KG1 (cell line): ENCODE data around the gene SLC10A3.

Experiments
- DNase-seq: peaks from one replicate; lab custom pipeline; 2025; lab: John Stamatoyannopoulos, UW

Gene SLC10A3, protein sequence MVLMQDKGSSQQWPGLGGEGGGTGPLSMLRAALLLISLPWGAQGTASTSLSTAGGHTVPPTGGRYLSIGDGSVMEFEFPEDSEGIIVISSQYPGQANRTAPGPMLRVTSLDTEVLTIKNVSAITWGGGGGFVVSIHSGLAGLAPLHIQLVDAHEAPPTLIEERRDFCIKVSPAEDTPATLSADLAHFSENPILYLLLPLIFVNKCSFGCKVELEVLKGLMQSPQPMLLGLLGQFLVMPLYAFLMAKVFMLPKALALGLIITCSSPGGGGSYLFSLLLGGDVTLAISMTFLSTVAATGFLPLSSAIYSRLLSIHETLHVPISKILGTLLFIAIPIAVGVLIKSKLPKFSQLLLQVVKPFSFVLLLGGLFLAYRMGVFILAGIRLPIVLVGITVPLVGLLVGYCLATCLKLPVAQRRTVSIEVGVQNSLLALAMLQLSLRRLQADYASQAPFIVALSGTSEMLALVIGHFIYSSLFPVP

DNA sequence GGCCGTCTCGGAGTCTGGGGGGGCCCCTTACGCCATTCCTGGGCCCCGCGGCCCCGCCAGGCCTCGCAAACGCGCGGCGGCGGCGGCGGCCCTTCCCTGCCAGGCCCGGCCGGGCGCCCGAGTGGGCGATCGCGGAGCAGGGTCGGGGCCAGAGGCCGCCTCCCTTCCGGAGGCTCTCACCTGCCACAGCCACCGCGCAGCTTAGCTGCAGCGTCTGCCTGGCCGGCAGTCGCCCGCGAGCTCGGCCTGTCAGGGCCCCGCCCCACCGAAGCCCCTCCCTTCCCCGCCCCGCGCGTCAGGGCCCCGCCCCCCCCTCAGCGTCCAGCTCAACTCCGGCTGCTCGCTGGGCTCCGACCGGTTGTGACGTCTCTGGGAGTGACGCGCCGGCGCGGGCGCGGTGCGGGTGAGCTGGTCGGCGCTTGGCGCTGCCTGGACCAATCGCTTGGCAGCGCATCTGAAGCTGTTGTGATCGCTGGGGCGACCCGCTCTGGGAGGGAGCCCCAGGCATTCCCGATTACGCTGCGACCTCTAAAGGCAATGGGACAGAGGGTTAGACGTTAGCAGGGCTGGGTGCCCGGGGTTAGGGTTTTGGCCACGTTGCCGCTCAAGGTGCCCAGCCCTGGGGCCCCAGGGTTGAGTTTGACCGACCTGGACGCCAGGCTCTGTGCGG lies at the start of gene SLC10A3:
Gene SLC10A3, minus strand, starts transcription at position 216 of the 670 bp plus-strand sequence. CDS start 1,689 bp downstream, outside the sequence.
- peak; percentile 61 for DNase-seq

- no peak for DNase-seq
These were observed 48.6 kb upstream of the SLC10A3 start for GRCh38 chrX:154539077-154539476.

- no peak for DNase-seq
These were observed 45.5 kb upstream of the SLC10A3 start for GRCh38 chrX:154535892-154536291.

GRCh38 chrX:154534526-154535322 lies 44.3 kb upstream of the SLC10A3 start:
- DNase-seq, result peak; percentile 12

GRCh38 chrX:154532690-154533089 lies 42.3 kb upstream of the SLC10A3 start:
- no peak for DNase-seq

DNA sequence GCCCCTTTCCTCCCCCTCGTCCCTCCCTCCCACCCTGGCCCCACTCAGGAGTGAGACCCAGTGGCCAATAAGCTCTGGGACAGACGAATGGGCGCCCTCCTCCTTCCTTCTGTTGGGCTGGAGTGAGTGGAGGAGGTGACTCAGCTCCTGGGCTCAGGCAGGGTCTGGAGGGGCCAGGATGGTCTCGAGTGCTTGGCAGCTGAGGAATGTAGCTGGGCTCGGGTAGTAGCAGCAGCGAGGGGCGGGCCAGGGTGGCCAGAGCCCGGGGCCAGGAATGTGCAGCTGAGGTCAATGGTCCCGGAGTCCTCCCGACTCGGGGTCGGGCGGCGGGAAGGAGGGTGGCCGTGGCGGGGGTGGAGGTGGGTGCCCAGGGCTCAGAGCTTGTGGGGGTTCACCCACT lies 41.2 kb upstream of the SLC10A3 start:
- DNase-seq, result no peak

DNA sequence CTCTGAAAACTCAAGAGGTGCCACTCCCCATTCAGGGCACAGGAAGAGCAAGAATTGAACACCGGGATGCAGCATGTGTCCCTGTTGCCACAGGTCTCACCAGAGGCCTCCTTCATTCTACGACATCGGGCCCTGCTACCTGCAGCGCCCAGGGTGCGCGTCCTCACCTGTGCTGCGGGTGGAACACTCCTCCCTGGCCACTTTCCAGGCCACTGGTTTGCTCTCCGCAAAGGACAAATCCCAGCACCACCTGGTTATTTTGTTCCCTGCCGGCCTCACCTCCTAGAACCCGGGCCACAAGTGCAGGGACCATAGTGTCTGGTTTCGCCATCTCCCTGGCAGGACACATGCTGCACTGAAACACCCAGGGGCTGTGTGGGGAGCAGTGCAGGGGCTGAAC lies 39.9 kb upstream of the SLC10A3 start:
- DNase-seq, result no peak

GRCh38 chrX:154529206-154529612 lies 38.8 kb upstream of the SLC10A3 start:
- DNase-seq, result no peak

DNA sequence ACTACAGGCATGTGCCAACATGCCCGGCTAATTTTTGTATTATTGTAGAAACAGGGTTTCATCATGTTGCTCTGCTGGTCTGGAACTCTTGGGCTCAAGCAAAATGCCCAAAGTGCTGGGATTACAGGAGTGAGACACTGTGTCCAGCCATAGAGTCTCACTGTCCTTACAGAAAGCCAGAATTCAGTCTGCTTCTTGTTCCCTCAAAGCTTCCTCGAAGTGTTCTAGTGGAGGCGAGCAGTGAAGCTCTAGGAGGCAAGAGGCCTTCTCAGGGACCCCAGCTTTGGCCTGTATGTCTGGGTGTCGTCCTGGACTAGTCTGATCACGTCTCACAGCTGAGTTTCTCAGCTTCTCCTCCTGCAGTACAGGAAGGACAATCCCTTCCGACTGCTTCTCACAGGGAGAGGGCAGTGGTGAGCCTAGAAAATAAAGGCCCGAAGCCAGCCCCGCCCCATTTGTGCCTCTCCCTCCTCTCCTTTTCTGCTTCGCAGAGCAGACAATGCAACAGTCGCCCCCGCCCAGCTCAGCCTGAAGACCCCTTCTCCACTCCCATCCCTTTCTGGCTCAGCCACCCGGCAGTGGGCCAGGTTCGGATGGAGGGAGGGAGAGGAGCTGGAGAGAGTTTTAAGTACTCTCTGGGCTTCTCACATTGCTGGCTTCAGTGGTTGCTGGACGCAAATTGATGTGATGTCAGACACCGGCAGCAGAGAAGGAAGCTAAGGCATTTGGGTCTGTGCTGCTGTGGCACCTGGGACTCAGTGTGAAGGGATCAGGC lies 36.7 kb upstream of the SLC10A3 start:
- DNase-seq, result peak; percentile 8

DNA sequence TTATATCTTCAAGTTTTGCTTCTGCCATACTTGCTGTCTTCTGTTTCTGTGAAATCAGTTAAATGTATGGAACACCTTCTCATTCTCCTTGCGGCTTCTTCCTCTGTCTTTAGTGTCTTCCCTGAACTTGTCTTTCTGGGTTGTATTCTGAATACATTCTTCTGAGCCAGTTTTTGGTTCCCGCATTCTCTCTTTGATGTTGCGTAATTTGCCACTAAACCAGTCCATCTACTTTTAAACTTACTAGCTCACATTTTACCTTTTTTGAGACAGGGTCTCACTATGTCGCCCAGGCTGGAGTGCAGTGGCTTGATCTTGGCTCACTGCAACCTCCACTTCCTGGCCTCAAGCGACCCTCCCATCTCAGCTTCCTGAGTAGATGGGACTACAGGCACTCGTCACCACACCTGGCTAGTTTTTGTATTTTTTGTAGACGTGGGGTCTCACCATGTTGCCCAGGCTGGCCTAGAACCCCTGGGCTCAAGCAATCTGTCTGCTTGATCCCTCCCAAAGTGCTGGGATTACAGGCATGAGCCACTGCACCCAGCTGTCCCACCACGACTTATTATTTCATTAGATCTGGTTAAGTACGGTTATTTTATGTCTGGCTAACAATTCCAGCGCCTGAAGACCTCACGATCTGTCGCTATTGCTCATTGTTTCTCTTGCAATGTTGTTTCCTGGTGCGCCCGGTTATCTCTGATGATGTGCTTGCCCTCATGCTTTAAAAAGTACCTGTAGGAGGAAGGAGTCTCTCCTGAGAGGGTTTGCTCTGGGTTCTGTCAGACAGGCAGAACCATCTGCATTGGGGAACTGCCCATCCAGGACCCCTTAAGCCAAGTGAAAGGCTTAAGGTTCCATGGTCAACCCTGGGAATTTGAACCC lies 35.4 kb upstream of the SLC10A3 start:
- DNase-seq, result no peak

DNA sequence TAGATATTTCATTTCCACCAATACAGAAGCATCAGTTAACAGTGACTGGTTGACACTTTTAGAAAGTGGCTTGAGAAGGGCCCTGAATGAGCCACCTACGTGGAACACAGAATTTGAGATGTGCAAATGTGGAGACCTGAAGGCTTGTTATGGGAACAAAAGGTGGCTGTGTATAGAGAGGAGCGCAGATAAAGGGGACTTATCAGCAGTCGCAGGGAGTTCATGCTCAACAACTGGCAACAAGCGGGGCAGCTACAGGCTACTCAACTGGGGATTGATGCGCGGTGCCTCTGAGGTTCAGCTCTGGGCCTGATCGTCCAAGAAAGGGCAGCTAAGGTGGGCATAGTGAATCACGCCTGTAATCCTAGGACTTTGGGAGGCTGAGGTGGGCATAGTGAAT lies 29.0 kb upstream of the SLC10A3 start:
- DNase-seq, result no peak

DNA sequence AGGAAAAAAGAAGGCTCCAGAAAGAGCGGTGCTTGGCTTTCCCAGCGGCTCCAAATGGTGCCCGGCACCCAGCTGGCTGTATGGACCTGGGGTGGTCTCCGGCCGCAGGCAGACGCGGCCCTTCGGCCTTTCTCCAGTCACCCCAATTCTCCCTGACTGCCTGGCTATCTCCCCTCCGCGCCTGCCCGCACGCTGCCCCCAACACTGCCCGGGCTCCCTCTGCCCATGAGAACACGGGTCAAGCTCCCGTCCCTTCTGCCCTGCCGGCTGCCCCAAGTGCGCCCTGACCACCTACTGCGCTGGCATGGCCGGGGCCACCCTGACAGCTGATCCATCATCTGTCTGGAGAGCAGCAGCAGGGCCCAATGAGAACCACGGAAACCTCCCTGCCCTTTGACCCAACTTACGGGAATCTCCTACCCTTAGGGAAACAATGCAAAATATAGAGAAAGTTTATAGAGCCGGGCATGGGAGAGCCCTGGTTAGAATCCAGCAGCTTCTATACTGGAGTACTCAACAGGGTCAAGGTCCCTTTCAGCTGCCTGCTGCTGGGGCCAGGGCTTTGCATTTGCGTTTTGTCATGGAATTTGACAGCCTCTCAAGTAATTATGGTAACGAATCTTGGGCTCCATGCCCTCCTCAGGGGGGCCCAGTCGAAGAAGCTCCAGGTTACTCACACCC lies 26.8 kb upstream of the SLC10A3 start:
- DNase-seq, result no peak

GRCh38 chrX:154516656-154517100 lies 26.2 kb upstream of the SLC10A3 start:
- DNase-seq, result no peak

DNA sequence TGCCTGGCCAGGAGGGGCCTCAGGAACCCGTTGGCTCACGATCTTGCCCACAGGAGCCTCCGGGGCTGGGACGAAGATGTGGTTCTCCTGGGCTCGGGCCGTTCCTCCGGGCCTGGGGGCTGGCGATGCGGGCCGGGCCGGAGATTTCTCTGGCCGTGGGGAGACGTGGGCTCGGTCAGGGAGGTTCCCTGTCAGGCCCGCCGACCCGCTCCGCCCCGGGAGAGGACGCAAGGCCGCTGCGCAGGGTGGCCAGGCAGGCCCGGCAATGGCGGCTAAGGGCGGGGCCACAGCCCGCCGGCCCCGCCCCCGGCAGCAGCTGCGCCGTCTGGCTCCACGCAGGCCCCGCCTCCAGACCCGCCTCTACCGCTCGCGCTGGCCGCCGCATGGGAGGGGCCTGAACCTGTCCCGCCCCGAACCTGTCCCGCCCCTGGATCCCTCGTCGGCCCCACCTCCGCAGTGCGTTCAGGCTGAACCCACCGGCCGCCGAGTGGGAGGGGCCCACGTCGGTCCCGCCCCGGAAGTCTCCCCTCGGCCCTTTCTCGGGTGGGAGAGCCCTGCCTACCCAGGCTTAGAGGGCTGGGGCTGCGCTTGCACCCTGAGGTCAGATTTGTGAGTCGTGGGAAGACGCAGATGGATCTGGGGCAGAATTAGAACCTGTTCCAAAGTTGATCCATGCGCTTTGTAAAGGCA lies 25.7 kb upstream of the SLC10A3 start, which contains the start of gene FAM3A:
Gene FAM3A, minus strand, starts transcription at position 267 of the 690 bp plus-strand sequence. CDS start 460 bp downstream, outside the sequence.
- peak; percentile 40 for DNase-seq

DNA sequence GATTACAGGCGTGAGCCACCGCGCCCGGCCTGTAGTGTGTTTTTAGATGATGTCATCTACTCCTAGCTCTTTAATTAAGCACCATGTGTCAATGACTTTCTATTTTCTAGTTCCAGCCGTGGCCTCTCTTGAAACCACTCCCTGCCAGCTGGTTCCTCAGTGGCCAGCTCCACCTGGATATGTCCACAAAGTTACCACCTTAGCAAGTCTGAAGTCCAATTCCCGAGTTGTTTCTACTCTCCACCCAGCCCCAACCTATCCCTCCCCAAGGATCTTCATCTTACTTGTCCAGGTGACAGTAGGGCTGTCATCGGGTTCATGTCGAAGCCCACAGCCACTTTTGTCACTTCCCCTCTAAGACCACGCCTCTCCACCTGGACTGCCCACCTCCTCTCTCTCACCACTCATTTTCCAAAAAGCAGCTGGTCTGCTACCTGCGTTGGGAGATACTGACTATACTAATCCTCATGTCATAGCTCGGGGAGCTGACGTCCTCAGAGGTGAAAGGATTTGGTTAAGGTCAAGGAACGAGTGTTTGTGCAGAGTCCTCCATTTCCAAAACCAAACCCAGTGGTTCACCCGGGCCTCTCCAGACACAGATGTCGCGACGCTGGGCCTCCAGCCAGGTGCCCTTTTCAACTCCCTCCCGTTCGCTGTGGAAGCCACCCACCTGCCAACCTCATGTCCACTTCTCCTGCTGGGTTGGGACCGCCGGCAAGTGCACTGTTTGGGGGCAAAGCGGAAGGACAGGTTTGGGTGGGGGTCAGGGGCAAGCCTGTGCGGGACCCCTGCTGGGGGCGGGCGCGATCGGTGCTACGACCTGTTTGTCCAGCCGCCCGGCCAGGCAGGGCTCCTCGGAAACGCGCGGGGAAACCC lies 24.9 kb upstream of the SLC10A3 start:
- peak; percentile 1 for DNase-seq

DNA sequence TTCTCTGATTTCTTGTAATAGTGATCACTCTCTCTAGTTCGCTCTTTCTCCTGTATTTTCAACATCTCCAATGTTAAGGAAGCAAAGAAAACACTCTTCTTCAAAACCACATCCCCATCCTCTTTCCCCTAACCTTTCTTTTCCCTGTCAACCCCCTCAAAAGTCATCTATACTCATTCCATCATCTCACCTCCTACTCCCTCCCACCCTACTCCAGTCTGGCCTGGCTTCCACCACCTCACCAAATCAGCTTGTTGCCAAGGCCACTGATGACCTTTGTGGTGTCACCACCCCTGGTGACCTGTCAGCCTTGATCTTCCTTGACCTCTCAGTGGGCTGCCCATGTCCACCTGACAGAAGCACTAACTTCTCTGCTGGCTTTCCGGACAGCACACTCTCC lies 23.3 kb upstream of the SLC10A3 start:
- no peak for DNase-seq

DNA sequence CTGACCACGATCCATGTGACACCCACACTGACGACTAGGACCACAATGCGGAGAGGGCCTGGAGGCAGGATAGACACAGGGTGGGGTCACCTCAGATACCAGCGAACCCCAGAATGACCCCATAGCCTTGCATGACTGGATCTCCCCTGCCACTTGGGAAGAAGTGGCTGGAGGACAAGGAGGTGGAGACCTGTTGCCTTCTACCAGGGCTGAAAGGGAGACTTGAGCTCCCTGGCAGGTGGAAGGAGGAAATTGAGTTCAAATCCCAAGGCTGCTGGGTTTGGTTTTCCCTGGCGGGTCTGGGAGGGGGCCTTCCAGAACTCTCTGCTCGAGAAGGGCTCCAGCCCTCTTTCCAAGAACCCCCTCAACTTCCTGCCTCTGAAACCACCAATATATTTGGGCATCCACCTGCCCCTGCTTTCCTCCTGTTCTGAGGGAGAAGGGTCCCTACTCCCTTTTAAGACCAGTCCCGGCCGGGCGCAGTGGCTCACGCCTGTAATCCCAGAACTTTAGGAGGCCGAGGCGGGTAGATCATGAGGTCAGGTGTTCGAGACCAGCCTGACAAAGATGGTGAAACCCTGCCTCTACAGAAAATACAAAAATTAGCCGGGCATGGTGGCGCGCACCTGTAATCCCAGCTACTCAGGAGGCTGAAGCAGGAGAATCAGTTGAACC lies 22.6 kb upstream of the SLC10A3 start:
- no peak for DNase-seq

- no peak for DNase-seq
These were observed 21.3 kb upstream of the SLC10A3 start for GRCh38 chrX:154511761-154512160.
